Esophagus (tissue), 2 donors: ENCODE data around the gene ATP5PB. TPM values are rescaled to one million over a fixed set of nuclear protein-coding genes. Genes with fewer than 3 reads are reported as not detected.
A peak's percentile ranks its signal among the peaks of the same experiment; 100 is the strongest.

ENCODE experiments used
- H3K27ac ChIP-seq, 2 donors: one replicate each; pipeline ENCODE4 v1.5.1; 2013; ENCODE audit warnings: low read depth in 2 of 2, mild to moderate bottlenecking in 2 of 2, inconsistent platforms in 1 of 2, low read length in 1 of 2, moderate library complexity in 1 of 2
- H3K27me3 ChIP-seq, 2 donors: one replicate each; pipeline ENCODE4 v1.6.1; 2013; ENCODE audit warnings: low read length in 2 of 2, control low read depth in 1 of 2, mild to moderate bottlenecking in 1 of 2; ENCODE audit not compliant: insufficient read depth in 2 of 2, control insufficient read depth in 1 of 2
- H3K36me3 ChIP-seq, 2 donors: one replicate each; pipeline ENCODE4 v1.6.1; 2013; ENCODE audit warnings: low read length in 1 of 2; ENCODE audit not compliant: control insufficient read depth in 2 of 2, insufficient read depth in 2 of 2
- H3K4me1 ChIP-seq, 2 donors: one replicate each; pipeline ENCODE4 v1.6.1; 2013; ENCODE audit warnings: low read length in 1 of 2; ENCODE audit not compliant: control insufficient read depth in 2 of 2, insufficient read depth in 2 of 2
- H3K4me3 ChIP-seq, 2 donors: one replicate each; pipeline ENCODE4 v1.5.1; 2013; ENCODE audit warnings: low read length in 2 of 2, mild to moderate bottlenecking in 2 of 2, low read depth in 1 of 2, moderate library complexity in 1 of 2
- H3K9me3 ChIP-seq, 2 donors: one replicate each; pipeline ENCODE4 v1.6.1; 2013; ENCODE audit warnings: mild to moderate bottlenecking in 2 of 2, low read depth in 1 of 2, low read length in 1 of 2, moderate library complexity in 1 of 2; ENCODE audit not compliant: control insufficient read depth in 2 of 2, insufficient read depth in 1 of 2
- WGBS, 2 donors: extraction: QIAGEN DNeasy Blood & Tissue Kit; methylation state at CpG; one replicate each; pipeline ENCODE4 v1.1.7; 2013; 5-methylcytosine and 5-hydroxymethylcytosine counted together
- polyA plus RNA-seq, 2 donors: library from polyadenylated mRNA; stranded (reverse); fragments of 200-250 nt; gene quantifications; one replicate each; pipeline ENCODE4 v1.2.3, GENCODE V29; 2013
- donor health status: healthy with polysubstance abuse.
- donor health status: Bipolar disorder and iron deficiency.

ATP5PB gene
- polyA plus RNA-seq, 2 donors = 123 to 319 TPM

DNA sequence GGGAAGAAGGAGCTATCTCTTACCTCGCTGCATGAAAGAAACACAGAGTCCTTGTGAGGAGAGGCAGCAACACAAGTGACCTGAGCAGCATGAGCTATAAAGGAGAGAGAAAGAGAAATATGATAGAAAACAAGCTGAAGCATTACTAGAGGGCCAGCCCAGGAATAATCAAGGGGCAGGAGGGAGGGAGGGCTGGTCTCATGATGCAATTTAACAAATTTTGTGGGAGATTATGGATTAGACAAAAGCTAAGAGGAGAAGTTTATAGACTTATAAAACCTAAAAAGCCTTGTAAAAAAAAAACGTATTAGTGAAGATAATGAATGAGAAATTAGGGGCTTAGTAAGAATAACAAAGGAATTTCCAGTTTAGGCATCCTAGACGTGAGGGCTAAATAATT lies 5.2 kb upstream of the ATP5PB start:
- Histone ChIP-seq H3K36me3 (peaks cover 15 to 23% of the 10 kb centered on the region in 2 donors), H3K4me3 (no peak overlapping the region), H3K27ac (no peak overlapping the region), H3K9me3 (no peaks in the 10 kb centered on the region), H3K27me3 (no peaks in the 10 kb centered on the region), H3K4me1 (peaks cover 0 to 2% of the 10 kb centered on the region in 2 donors)
- WGBS, 2 donors = 74 to 78% methylated on average over 3 of the region's 3 CpGs

DNA sequence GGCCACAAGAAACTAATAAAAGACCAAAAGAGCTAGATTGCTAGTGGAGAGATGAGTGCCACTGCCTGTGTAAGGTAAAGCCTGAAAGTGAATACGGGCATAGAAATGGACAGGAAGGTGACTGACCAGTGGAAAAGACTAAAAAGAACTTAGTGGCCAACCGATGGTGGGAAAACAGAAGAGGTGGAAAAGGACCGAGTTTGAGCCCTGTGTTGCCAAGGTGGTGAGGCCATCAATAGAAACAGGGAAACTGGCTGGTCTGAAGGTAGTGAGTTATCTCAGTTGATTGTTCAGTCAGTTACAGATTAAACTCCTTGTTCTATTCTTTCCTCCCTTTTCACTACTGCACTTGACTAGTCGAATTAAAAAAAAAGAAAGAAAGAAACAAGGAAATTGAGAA lies 2.7 kb upstream of the ATP5PB start:
- H3K36me3 ChIP-seq = peaks cover 13 to 15% of the 10 kb centered on the region in 2 donors
- no peak overlapping the region for H3K4me3 ChIP-seq
- peak overlapping the region in 1 of 2 donors; percentile 3 for H3K27ac ChIP-seq
- 51 to 70% methylated on average over 4 of the region's 4 CpGs for WGBS, 2 donors
- no peaks in the 10 kb centered on the region for H3K27me3 ChIP-seq
- no peaks in the 10 kb centered on the region for H3K9me3 ChIP-seq
- peaks cover 0 to 2% of the 10 kb centered on the region in 2 donors for H3K4me1 ChIP-seq

DNA sequence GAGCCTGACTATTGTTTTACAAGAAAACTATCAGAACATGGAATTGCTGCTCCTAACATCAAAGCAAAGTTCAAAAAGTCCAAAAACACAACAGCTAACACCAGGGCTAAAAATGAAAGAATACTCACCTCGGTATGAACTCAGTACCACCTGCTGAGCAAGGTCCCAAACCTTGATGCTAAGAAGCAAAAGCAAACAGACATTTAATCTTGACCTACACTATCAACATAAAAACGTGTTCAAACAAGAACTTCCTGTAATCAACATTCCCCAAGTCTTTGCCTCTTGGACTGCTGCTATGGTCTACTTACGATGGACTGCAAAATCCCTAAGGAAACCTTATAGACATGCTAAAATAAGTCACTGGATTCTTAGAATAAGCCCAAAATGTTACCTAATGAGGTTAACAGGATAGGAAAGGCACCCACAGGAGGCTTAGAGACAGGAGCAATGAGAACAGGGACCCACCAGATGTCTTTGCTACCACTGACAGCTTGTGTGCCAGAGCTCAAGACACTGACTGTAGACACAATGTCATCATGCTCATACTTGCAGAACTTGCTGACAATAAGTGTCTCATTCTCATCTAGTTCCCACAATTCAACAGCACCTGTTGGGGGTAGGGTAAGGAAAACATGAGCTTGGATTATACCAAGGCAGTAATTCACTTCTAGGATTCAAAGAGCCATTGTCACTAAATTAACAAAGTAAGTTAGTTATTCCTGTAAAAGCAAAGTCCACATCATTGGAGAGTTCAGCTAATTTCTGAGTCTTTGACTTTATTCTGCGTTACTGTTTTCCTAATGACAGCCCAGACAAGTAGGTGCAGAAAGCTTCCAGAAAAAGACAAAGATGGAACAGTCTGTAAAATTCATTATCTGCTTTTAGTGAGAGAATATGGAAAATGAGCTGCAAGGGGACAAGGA lies 2.0 kb upstream of the ATP5PB start:
- peak overlapping the region in 1 of 2 donors; percentile 100 for H3K4me3 ChIP-seq
- peaks cover 7 to 9% of the 10 kb centered on the region in 2 donors for H3K36me3 ChIP-seq
- no peaks in the 10 kb centered on the region for H3K27me3 ChIP-seq
- H3K9me3 ChIP-seq = no peaks in the 10 kb centered on the region
- H3K4me1 ChIP-seq = peaks cover 0 to 2% of the 10 kb centered on the region in 2 donors
- peak overlapping the region; percentile 1 to 45 for H3K27ac ChIP-seq
- WGBS, 2 donors = 47 to 48% methylated on average over 4 of the region's 4 CpGs

DNA sequence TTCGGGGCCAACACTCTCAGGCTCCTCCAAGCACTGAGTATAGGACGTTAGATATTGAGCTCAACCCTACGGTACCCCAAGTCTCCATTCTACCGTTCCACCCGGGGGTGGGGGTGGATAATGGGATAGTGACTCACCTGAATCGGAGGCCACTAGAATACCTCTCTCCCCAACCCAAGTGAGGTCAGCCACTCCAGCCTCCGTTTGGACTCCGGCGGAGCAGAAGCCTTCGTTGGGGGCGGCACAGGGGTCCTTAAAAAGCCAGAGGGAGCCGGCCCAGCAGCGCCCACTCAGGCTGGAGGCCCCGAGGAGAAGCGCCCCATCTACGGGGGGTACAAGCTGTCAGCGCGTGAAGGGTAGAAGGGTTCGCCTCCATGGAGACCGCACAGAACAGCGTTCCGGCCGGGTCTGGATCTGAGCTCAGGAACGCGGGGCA lies 764 bp upstream of the ATP5PB start:
- Histone ChIP-seq H3K27me3 (no peaks in the 10 kb centered on the region), H3K9me3 (no peaks in the 10 kb centered on the region), H3K4me1 (peaks cover 0 to 2% of the 10 kb centered on the region in 2 donors), H3K4me3 (peak overlapping the region; percentile 91 to 100), H3K36me3 (peaks cover under 1% of the 10 kb centered on the region in 2 donors), H3K27ac (peak overlapping the region; percentile 85 to 87)
- WGBS, 2 donors = 1% methylated on average over 25 of the region's 25 CpGs

DNA sequence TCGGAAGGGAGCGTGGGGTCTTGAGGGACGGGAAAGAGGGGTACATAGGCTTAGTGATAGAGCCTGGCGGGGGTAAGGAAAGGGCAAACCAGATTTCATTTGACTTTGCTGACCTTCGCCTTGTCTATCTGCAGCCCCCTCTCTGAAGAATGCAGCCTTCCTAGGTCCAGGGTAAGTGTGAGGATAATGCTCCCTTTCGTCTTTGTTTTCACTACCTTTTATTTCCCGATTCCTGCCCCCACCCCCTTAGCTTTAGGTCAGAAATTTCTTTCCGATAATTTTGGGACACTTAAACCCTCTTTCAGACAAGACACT lies 396 bp downstream of the ATP5PB start:
- H3K27ac ChIP-seq = peak overlapping the region; percentile 66 to 96
- no peaks in the 10 kb centered on the region for H3K36me3 ChIP-seq
- peaks cover 0 to 2% of the 10 kb centered on the region in 2 donors for H3K4me1 ChIP-seq
- H3K4me3 ChIP-seq = peak overlapping the region; percentile 91 to 100
- 0 to 1% methylated on average over 8 of the region's 8 CpGs for WGBS, 2 donors
- H3K9me3 ChIP-seq = no peaks in the 10 kb centered on the region
- no peaks in the 10 kb centered on the region for H3K27me3 ChIP-seq

DNA sequence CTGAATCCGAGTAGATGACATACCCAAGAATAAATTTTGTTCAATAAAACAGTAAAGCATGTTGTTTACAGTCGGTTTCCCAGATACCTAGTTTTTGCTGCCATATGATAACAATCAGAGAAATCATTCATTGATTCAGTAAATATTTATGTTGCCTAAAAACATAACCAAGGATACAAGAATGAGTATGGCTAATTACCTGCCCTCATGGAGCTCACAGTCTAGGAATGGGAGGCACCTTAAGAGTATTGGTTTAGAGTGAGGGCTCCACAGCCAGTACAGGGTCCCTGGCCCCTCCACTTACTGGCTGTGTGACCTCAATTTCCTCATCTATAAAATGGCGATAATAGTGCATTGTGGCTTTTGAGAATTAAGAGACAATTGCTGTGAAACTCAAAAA lies 921 bp downstream of the ATP5PB start:
- 45 to 51% methylated on average over 3 of the region's 3 CpGs for WGBS, 2 donors
- no peak overlapping the region for H3K27ac ChIP-seq
- peaks cover 0 to 2% of the 10 kb centered on the region in 2 donors for H3K4me1 ChIP-seq
- peak overlapping the region; percentile 91 to 100 for H3K4me3 ChIP-seq
- no peaks in the 10 kb centered on the region for H3K9me3 ChIP-seq
- H3K27me3 ChIP-seq = no peaks in the 10 kb centered on the region
- H3K36me3 ChIP-seq = no peaks in the 10 kb centered on the region

DNA sequence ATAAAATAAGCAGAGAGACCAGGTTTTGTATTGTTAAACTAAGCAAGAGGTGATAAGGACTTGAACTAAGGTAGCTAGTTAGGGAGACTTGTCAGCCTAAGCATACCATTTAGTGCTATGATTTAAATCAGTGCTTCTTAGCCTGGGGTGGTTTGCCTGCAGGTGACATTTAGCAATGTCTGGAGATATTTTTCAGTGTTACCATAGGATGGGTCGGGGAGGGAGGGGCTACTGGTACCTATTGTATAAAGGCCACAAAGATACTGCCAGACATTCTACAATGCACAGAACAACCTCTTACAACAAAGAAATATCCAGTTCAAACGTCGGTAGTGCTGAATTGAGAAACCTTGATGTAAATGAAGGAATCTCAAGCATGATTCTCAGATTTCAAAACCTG lies 3.3 kb downstream of the ATP5PB start:
- no peaks in the 10 kb centered on the region for H3K4me1 ChIP-seq
- peaks cover 3% of the 10 kb centered on the region in 2 donors for H3K36me3 ChIP-seq
- WGBS, 2 donors = 79 to 84% methylated on average over 3 of the region's 3 CpGs
- no peaks in the 10 kb centered on the region for H3K27me3 ChIP-seq
- no peak overlapping the region for H3K4me3 ChIP-seq
- no peak overlapping the region for H3K27ac ChIP-seq
- no peaks in the 10 kb centered on the region for H3K9me3 ChIP-seq

DNA sequence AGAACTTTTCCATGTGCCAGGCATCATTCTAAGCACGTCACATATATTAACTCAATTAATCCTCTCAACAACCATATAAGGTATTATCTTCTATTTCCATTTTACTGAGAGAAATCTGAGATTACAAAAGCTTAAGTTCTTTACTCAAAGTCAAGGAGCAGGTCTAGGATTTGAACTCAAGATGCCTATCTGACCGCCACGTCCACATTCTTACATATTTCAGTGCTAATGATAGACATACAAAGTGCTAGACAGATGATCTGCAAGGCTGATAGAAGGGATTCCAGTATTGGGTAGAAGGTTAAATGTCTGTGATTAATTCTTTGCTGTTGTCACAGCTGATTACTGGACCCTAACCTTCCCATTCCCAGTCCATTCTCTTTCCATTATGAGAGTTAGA lies 4.4 kb downstream of the ATP5PB start:
- no peak overlapping the region for H3K27ac ChIP-seq
- H3K4me1 ChIP-seq = no peaks in the 10 kb centered on the region

DNA sequence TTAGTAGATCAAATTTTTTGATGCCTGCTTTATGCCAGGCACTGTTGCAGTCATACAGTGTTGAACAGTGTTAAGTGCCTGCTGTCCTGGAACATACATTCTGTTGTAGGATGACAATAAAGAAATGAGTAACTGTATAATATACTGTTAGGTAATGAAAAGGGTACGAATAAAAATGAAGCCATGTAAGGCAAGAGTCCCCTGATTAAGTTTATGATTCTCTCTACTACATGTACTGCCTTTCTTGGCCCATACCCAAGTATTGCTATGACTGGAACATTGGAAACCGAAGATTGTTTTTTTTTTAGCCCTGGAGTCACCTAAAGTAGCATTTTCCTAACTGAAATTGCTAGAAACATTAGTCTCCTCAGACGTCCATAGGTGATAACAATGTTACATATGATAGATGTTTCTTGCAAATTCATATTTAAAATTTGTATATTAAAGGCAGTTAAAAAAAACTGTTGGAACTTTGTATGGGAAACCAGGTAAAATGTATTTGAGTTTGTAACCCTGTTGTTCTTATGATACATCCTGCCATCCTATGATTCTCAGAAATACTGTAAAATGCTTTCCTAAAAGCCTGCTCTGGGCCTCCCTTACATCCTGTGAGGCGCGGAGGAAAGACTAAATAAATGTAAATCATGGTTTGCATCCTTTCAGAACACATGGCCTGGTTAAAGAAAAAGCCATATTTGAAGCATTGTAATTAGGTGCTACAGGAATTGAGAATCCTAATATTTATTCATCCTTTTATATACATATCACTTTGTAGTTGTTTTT lies 5.8 kb downstream of the ATP5PB start:
- Histone ChIP-seq H3K4me3 (no peak overlapping the region), H3K36me3 (peaks cover 6% of the 10 kb centered on the region in 2 donors), H3K27ac (no peak overlapping the region), H3K27me3 (no peaks in the 10 kb centered on the region), H3K4me1 (no peaks in the 10 kb centered on the region), H3K9me3 (no peaks in the 10 kb centered on the region)
- WGBS, 2 donors = 58 to 62% methylated on average over 5 of the region's 5 CpGs

More for the DNA sequence above, 4.4 kb downstream of the ATP5PB start:
- Histone ChIP-seq H3K9me3 (no peaks in the 10 kb centered on the region), H3K36me3 (peaks cover 3 to 6% of the 10 kb centered on the region in 2 donors), H3K4me3 (no peak overlapping the region), H3K27me3 (no peaks in the 10 kb centered on the region)
- 88% methylated on average over 3 of the region's 3 CpGs for WGBS, 2 donors
